ENCODE data around the gene BMPER.

Gene BMPER

DNA sequence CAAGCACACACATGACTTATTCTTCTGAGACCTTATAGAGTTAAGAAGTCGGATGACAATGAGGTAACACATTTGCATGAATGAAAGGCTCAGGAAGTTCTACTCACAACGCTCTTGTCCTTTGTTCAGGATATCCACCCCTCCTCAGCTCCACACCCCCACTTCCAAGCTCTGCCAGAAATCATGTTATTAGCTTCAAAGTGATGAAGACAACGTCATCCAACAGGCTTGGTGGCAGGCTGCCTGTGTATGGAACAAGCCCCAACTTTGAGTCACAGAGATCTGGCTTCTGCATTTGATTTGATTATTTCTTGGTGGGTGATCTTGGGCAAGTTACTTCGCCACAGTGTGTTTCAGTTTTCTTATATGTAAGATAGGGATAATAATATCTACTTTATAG lies 12.4 kb upstream of the BMPER start:
- no peak for DNase-seq

DNA sequence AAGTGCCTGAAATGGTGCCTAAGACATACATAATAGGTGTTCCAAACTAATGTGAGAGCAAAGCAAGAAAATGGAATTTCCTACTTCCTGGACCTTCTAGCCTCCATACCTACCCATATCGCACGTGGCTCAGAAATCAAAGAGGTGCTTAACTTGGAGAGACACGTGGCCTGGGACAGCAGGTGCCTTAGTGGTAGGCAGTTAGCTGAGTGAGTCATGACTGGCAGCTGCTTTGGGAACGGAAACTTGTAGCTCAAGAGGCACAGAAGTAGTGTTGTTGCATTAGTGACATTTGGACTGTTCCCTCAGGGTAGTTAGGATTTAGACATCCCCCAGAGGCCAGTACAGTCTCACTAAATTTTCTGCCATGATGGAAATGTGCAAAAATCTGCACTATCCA lies 12.0 kb upstream of the BMPER start:
- no peak for DNase-seq

DNA sequence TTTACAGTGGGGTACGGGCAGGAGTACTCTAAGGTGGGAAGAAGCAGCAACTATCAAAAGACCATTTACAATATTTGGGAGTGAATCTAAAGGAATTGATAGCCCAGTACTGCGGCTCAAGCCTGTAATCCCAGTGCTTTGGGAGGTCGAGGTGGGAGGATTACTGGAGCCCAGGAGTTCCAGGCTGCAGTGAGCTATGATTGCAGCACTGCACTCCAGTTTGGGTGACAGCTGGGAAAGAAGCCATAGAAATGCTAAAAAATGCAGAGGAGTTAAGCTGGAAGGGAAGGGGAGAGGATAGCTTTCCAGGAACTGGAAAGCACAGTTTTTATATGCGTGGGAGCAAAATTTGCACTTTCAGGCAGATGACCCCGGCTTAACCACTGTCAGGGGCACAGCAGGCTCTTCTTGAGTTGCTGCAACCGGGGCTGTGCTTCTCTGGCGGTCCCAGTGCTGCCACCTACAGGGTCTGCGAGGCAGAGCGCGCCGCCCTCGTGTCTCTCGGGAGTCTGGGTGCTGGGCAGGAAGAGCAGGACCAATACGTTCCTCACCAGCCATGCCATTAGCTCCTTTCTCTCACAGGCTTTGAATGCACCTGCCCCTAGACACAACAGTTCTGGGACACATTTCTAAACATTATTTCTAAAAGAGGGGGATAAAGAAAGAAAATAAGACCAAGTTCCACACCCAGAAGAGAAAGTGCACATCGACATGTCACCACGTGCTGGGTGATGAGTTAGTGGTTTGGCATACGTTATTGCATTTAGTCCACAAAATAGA lies 10.1 kb upstream of the BMPER start:
- DNase-seq: peak; percentile 54

DNA sequence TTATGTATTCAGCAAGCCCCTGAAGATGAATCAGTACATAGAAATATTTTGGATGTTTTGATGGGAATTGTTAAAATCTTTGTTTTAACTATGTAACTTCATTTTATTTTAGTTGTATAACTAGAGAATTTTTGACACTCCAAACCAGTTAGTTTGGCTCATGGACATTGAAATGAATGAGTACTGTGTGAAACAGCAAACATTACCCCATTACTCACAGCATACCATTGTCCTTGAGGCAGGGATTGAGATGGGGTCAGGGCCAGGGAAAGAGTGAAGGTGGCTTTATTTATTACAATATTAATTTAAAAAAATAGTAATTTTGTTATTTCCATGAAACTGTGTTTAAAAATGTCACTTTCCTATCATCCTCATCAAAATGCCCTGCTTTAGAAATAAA lies 4.8 kb upstream of the BMPER start:
- DNase-seq: no peak

DNA sequence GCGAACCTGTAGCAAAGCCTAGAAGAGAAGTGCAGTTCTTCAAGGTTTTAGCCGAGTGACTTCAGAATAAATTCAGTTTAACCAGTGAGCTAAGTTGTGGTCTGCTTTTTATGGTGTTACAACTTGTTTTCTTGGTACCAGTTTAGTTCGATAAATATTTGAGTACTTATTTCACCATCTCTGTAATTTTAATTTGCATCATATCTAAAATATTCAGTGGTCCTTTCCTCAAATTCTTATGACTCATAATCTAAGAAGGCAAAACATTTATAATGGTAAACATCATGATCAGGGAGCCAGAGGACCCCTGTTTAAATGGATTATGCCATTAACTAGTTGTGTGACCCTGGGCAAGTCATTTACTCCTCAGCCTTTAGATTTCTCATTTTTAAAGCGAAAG lies 4.1 kb upstream of the BMPER start:
- no peak for DNase-seq

DNA sequence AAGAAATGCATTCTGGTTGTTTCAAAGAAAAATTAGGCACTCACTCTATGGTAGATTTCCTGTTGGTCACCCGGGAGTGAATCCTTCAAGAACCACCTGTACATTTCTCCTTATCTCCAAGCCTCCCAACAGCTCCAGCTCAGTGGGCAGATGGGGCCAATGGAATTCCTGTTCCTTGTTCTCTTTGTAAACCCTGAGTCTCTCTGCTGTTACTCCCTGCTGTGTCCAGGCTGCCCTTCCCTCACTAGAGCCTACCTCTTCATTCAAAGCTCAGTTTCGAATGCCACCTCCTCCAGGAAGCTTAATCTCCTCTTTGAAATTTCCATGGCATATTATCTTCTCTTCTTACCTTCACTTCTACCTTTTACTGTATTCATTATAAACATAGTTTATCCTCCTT lies 3.5 kb upstream of the BMPER start:
- no peak for DNase-seq

DNA sequence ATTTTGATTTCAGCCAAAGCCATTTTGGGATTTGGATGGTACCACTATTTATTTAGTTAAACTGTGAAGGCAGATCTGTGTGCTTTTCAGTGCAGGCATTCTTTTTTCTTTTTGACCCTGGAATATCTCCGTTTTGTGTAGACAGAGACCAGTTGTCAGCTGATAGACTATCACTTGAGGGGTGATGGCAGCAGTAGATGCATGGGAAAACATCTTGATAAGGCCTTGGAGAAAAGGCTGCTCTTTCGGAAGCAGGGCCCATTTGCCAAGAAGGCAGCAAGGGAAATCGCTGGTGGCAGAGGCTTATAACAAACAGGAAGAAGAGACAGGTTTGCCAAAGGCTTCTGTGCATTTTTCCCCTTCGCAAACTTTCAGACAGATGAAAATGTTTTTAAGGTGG lies 2.6 kb upstream of the BMPER start:
- no peak for DNase-seq

DNA sequence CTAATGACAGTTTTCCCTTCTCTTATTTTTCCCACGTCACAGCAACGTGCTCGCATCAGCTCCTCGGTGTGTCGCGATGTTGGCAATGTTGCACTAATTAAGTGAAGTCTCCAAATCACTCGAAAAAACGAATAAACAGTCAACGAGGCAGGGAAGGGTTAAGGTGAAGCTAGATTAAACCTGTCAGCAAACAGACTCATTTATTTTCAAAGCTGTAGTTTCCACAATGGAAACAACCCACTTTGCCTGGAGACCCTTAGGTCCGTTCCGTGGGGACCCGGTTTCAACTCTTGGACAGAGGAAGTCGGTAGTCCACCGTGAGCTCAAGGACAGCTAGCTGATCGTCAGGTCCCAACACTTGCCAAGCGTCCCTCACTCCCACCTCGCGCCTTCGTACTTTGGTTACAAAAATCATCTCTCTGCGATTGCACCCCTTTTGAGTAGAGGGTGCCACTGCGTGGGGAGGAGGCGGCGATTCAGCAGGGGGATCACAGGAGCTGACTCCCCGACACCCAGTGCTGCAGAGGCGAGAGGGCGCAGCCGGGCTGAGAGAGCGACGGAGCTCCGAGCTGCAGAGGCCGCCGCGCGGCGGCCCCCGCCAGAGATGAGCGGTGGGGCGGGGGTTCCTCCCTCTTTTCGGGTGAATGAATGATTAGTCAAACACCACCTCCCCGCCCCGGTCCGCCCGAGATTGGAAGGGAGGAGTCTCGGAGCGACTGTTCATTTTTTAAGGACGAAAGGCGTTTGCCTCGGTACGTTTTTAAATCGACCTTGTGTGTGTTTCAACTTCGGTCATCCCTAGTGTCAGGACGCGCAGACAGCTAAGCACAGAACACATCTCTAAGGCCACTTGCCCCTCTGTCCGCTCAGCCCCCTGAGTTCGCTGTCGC lies 1.3 kb upstream of the BMPER start:
- peak; percentile 50 for DNase-seq

DNA sequence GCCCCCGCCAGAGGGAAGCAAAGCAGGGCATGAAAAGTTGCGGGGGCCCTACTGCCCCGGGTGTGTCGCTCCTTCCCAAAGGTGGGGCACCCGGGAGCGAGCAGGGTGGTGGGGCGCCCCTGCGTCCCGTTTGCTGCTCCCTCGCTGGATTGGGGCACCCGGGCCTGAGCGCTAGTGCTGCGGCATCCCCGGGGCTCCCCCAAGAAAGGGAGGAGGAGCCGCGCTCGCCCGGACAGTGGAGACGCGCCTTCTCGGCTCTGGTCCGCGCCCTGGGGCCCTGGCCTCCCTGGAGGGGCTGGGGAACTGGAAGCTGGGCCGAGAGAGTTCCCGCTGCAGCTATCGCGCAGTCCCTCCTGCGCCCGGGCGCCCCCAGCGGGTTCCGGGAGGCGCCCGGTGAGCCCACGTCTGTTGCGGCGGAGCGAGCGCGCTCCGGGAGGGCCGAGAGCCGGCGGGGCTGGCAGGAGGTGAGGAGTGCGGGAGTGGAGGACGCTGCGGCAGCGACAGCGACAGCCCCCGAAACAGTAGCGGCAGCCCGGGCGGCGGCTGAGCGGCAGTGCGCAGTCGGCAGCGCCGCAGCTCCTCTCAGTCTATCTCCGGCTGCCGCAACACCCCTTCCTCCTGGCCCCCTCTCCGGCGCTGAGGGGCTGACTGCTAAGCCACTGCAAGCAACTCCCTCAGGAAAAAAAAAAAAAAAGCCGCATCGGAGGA lies 504 bp upstream of the BMPER start:
- DNase-seq: peak; percentile 36

DNA sequence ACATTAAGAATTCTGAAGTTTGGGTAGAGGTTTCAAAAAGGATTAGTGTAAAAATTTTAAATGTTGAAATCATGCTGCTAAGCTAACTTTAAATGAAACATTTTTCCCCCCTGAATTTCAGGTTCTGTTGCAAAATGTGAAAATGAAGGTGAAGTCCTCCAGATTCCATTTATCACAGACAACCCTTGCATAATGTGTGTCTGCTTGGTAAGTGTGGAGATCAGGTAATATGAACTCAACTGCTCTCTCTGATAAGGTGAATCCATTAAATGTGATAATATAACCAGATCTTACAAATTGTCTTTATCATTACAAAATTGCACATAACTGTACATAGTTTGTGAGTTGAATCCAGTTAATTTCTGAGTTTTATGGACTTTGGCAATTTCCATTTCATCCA lies 1.4 kb downstream of the BMPER start:
- DNase-seq: no peak

DNA sequence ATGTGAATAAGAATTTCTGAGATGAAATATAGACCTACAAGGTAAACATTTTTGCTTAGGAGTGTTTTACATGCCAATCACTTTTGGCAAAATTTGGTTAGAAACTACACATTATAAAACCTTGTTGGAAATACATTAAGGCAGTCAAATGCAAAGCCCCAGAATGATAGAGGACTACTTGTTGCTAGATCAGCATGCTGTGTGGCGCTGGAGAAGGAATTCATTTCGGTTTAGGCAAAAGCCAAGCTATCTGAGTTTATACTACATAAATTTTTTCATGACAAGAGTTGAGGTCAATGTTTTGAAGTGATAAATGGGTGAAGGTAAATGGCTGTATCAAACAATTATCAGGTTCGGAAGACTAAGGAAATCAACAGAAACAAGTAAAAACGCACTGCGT lies 2.3 kb downstream of the BMPER start:
- DNase-seq: no peak

DNA sequence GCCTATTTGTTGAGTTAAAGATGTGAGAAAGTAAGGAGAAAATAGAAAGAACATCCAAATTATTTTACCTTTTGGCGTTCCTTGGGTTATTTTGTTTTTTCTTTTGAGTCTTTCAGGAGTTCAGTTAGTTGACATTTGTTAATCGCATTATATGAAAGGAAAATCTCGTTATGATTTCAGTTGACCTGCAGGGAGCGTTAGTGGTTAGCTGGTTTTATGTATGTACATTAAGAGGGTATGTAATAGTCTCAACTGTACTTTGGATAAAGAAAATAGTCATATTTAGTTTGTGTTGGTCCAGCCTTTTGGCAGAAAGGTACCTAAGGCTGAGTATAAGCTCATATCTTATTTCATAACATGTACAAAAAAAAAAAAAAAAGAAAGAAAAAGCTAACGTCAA lies 4.0 kb downstream of the BMPER start:
- DNase-seq: no peak

DNA sequence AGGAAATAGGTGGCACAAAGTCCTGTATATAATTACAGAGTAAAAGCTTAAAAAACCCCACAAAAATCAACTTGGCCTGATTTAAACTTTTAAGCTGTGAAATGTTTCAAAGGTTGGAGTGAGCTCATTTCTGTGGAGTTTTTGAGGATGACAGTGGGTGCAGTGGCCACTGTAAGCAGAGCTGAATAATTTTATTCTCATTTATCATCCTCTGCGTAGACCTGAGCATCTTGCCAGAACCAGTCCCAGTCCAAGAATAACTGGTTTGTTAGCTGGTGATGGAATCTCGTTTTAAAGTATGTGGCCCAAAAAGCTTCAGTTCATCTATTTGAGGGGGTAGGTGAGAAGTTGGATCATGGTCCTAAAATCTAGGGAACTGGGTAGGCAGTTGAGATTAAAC lies 4.4 kb downstream of the BMPER start:
- no peak for DNase-seq

DNA sequence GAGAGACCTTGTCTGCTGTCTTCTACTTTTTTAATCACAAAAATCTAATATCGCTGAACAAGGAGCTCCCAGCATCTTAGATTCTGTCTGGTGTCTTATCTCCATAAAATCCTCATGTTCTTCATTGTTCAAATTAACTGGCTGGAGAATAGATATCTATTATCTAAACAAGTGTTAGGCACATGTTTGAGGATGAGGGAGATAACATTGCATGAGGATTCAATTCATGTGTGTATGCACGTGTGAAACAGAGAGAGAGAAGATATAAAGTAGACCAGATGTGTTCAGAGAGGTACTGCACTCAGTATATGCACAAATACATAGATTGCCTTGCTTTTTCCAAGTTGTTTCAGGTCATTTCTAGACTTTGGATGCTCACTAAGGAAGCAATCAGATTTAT lies 5.4 kb downstream of the BMPER start:
- no peak for DNase-seq

DNA sequence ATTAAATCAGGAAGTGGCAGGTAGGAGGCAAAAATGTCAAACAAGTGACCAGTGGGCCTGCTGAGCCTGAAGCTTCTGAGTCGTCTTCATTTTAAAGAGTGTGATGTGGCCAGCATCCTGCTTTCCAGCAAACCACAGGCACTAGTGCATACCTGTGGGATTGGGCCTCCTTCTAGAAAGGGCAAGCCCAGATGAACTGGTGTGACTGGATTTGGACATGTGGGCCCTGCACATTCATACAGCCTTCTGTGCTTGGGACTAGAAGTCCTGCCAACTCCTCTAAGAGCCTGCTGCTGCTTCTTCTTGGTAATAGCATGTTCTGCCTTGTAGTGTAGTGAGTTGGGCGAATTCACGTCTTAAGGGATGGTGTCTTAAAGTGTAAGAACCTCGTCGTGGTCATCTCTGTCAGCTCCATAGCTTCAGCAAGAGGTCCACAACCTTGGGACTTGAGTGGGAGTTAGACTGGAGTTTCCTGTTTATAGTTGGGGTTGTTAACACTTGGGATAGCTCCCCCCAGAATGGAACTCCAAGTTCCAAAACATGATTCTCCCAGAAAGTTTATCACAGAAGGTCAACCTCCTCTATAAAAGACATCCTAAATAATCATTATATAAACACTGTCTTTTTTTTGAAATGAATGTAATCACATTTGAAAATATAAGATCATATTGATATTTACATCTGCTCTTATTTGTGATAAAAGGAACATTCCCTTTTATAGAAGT lies 11.2 kb downstream of the BMPER start:
- no peak for DNase-seq

DNA sequence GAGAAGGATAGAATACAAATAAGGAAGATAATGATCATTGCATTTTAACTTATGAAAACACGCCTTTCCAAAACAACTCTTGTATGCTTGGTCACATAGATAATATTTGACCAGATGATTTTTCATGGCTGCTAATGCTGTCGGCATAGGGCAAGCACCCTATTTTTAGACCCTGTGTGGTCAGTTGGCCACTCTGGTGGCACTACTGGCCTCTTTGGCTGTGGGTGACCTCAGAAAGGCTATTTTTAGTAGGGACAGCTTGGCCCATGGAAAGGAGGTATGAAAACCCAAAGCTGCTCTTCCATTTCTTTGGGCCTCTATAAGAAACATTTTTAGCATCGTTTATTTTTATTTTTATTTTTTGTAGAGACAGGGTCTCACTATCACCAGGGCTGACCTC lies 12.3 kb downstream of the BMPER start:
- no peak for DNase-seq

DNA sequence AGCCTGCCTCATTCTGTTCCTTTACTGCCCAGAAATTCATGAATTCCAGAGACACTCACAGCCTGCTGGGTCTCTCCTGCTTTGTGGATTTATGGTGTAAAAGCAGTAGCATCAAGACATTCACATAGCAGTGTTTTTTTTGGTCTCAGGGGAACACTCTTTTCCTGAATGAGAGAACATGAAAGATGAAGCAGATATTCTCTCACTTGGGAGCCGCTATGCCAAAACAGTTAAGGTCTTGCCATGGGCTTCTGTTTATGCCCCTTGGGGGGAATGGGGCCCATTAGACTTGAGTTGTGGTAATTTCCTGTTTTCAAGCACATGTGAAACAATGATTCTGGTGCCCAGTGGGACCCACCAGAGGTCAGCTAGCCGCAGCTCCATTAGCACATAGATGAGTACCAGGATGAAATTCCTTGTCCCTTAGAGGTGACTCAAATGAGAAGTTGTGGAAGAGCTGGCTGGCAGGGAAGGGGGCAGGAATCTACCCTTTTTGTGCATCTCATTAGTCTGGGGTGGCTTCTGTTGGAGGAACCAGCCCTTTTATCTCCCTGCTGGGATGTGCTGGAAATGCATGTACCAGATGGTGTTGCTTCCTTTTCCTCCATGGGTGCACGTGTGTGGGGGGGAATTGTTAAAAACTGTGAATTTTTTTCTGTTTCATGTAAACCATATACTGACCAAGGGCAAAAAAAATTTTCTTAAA lies 13.3 kb downstream of the BMPER start:
- no peak for DNase-seq

DNA sequence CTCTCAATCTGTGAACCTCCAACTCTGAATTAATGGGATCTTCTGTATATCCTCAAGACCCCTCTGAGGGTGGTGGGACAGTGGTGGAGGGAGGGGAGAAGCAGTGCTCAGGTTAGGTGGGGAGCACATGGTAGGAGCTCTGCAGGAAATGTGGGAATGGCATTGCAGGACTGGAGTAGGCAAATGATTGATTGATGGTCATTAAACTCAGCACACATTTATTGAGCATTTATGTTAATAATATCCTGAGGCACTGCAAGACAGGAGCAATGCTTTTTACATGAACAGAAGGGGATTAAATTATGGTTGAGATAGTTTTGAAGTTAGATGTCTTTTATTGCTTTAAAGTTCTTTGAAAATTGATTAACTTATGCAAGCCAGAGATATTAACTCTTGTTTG lies 14.1 kb downstream of the BMPER start:
- no peak for DNase-seq

DNA sequence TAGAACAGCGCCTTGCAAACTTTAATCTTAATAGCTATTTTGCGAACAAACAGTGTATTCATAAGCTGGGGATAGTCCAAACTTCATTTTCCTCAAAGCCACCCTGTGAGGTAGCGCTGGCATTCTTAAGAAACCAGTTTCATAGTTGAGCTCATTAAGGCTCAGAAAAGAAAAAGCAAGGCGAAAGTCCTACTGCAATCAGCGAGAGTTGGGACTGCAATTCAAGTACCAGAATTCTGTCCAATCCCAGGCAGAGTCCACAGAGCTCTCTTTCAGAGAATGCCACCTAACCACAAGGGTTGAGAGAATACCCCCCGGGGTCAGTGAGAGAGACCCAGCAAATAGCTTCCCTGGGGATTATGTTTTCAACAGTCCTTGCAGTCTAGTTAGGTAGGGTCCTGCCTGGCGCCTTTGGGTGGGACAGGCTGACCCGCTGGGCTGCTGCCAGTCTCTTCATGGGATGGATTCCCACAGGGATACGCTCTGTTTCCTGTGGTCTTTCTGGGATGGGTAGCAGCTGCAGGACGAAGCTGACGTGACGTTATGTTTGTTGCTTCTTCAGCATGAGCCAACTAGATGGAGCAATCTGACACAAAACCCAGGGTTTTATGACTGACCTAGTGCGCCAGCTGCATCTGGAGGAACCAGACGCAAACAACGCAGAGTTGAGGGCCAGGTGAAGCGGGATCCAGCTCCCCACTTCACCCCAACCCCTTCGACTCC lies 16.0 kb downstream of the BMPER start:
- no peak for DNase-seq

DNA sequence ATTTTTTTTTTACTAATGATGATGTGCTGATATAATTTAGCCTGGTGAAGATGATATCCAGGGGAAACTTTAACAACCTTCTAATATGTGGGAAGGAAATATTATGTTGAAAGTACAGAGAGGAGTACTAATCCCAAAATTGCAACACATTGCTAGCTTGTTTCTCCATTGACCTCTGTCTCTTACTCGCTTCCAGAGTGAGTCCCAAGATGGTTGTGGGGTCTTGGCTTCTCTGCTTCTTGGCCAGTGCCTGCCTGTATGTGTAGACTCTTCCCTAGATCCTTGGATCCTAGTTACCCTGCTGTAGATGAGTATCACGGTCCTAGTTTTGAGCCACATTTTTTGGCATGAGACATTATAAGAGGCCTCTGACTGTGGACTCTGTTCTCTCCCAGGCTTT lies 17.5 kb downstream of the BMPER start:
- DNase-seq: no peak

DNA sequence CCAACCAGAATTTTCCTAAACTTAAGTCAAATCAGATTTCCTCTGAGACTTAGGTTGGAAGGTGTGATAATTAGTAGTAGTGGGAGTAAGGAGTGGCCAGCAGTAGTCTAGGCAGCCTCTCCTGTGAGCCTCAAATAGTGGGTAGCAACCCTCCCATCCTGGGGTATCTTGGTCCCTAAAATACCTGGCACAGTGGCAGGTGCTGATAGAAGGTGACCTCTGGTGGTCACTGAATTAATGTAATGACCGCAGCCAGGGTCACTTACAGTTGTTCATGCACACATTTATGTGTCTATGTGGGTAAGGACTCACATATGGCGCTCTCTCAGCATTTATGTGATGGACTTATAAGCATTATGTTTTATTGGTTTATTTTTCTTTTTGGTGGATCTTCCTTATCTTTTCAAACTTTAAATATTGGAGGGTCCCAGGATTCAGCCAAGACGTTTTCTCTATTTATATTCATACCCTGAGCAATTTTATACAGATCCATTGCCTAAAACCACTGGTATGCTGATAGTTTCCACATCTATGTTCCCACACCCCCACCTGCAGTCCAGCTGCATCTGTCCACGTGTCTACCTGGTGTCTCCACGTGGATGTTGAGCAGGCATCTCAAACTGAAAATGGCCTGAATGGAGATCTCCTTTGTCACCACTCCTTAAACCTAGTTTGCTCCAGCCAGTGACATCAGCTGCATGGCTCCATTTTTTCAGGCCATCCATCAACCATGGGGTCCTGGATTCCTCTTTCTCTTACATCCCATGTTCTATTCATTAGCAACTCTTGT lies 18.3 kb downstream of the BMPER start:
- DNase-seq: no peak

Measured in GOT3 (cell line).